GM06990 (cell line): ENCODE data around the gene TRAF3.
A peak's percentile ranks its signal among the peaks of the same experiment; 100 is the strongest.

Experiments used
- DNase-seq: peaks from one replicate; pipeline ENCODE4 v3.0.0-alpha.2; 2011; ENCODE audit not compliant: insufficient read length; ENCODE audit errors: extremely low read depth
- H3K27me3 ChIP-seq: replicated peaks from 2 replicates; pipeline ENCODE4 v1.6.0; 2011; ENCODE audit warnings: low read length; ENCODE audit not compliant: control insufficient read depth, insufficient read depth
- H3K36me3 ChIP-seq: 2 replicates; pipeline ENCODE4 v1.5.1; 2011; ENCODE audit warnings: low read length; ENCODE audit not compliant: control insufficient read depth, insufficient read depth
- H3K4me3 ChIP-seq: replicated peaks from 2 replicates; pipeline ENCODE4 v1.5.1; 2011; ENCODE audit warnings: low read depth, mild to moderate bottlenecking, control low read depth, low read length
- TF ChIP-seq, protein P1 (sequence below): IDR thresholded peaks from 2 replicates; pipeline ENCODE4 v1.5.1; 2011; ENCODE audit warnings: low read length, control low read depth, mild to moderate bottlenecking, inconsistent platforms; ENCODE audit not compliant: insufficient read depth, poor library complexity, severe bottlenecking

TRAF3 gene

DNA sequence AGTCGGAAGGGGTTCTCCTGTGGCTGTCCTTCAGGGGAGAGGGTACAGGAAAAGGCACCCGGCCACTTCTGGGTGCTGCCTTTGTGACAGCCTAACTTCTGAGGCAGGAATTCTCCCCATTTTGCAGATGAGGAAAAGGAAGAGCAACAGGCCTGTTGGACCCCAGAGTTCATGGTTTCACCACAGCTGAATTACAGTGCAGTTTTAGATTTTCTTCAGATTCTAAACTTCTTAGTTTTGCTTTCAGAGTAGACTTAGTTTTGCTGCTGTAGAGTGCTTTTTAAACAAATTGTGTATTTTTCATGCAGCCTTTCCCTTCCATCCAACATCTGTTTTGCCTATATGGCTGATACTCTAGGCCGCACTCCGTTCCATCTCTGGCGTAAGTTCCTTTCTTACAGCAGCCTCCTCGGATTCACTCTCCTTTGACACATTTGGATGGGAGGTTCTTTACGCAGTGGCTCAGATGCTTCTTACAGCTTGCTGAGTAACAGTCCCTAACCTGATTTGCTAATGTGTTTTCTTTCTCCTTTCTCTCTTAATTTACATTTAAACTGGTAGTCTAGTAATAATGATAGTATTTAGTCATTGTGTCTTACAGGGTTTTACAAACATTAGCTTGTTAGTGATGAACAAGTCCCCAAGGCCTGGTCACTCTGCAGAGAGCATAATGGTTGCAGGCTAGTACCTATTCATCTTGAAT is 7.8 kb downstream of the TRAF3 start:
- H3K27me3 ChIP-seq: no peaks in the 10 kb centered on the region
- H3K4me3 ChIP-seq: peak overlapping the region; percentile 60
- TF ChIP-seq, protein P1, sequence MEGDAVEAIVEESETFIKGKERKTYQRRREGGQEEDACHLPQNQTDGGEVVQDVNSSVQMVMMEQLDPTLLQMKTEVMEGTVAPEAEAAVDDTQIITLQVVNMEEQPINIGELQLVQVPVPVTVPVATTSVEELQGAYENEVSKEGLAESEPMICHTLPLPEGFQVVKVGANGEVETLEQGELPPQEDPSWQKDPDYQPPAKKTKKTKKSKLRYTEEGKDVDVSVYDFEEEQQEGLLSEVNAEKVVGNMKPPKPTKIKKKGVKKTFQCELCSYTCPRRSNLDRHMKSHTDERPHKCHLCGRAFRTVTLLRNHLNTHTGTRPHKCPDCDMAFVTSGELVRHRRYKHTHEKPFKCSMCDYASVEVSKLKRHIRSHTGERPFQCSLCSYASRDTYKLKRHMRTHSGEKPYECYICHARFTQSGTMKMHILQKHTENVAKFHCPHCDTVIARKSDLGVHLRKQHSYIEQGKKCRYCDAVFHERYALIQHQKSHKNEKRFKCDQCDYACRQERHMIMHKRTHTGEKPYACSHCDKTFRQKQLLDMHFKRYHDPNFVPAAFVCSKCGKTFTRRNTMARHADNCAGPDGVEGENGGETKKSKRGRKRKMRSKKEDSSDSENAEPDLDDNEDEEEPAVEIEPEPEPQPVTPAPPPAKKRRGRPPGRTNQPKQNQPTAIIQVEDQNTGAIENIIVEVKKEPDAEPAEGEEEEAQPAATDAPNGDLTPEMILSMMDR: no peak
- no peaks in the 10 kb centered on the region; the same call in 1 of the 2 replicates for H3K36me3 ChIP-seq
- no peak for DNase-seq

DNA sequence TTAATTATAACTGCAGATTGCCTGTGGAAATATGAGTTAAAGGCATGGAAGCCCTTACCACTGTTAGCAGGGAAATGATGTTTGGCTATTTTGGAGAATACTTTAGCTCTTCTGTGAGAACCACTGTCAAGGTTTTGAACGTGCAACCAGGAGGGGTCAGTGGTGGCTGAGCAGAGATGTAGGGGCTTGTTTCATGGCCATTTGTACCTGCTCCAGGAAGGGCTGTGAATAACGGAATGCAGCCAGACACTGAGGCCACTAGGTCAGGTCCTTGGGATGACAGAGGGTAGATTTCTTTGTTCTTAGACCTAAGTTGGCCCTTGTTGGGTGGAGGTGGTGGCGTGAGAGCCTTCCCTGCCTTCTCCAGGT is 8.3 kb downstream of the TRAF3 start:
- no peak for DNase-seq
- Histone ChIP-seq H3K4me3 (peak overlapping the region; percentile 60), H3K27me3 (no peaks in the 10 kb centered on the region), H3K36me3 (no peaks in the 10 kb centered on the region; the same call in 1 of the 2 replicates)
- TF ChIP-seq, protein P1: peak; percentile 29

DNA sequence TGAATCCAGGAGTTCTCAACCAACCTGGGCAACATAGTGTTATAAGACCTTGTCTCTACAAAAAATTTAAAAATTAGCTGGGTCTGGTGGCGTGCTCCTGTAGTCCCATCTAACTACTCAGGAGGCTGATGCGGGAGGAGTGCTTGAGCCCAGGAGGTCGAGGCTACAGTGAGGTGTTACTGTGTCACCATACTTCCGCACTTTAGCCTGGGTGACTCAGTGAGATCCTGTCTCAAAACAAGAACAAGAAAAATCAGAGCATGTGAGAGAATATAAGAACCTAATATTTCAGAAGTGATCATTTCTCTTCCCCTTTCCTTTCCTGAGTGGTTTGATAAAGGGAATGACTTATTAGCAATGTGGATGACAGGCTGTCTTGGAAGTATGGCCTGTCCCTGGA is 9.5 kb downstream of the TRAF3 start:
- no peak for DNase-seq
- Histone ChIP-seq H3K36me3 (peaks cover 1% of the 10 kb centered on the region; the same call in 1 of the 2 replicates), H3K27me3 (no peaks in the 10 kb centered on the region), H3K4me3 (no peak overlapping the region; the same call in 1 of the 2 replicates)
- TF ChIP-seq, protein P1: no peak

DNA sequence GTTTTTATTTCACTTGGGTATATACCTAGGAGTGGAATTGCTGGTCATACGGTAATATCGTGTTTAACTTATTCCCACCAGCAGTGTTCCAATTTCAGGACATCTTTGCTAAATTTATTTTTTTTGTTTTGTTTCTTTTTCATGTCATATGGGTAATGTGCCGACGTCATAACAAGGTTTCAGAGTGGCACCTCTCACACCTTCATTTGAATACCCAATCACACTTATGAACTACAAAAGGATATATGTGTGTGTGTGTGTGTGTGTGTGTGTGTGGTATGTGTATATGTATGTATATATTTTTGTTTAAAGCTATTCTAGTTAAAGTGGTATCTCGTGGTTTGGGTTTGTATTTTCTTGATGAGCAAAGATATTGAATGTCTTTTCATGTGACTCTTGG is 12.1 kb downstream of the TRAF3 start:
- no peaks in the 10 kb centered on the region for H3K27me3 ChIP-seq
- H3K36me3 ChIP-seq: peaks cover 4% of the 10 kb centered on the region
- TF ChIP-seq, protein P1: no peak
- no peak overlapping the region for H3K4me3 ChIP-seq
- DNase-seq: no peak

DNA sequence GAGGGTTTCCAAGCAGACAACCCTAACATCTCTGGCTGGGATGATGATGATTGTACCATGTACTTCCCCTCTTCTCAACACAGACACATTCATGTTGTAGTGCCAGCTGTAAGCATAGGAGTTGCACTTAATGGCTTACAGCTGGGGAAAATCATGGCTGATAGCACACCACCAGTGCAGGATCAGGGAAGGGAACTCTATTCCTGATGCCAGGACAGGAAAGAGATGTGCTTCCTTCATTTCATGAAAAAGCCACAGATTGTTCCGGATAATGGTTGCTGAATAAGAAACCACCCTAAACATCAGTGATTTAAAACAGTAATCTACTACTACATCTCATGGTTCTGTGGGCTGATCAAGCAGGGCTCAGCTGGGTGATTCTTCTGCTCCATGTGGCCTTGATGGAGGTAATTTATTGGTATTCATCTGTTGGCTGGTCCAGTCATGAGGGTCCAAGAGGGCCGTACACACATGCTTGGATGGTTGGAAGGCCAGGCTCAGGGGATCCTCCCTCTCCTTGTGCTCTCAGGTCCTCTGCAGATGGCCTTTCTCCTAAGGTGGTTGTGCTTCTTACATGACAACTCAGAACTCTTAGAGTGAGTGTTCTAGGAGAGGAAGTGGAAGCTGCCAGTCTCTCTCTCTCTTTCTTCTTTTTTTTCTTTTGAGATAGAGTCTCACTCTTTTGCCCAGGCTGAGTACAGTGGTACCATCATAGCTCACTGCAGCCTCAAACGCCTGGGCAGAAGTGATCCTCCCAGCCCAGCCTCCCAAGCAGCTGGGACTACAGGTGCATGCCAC is 16.5 kb downstream of the TRAF3 start:
- TF ChIP-seq, protein P1: no peak
- peaks cover 7% of the 10 kb centered on the region for H3K36me3 ChIP-seq
- no peaks in the 10 kb centered on the region for H3K27me3 ChIP-seq
- H3K4me3 ChIP-seq: no peak overlapping the region
- DNase-seq: no peak
